GM12878 (cell line): ENCODE results near the gene DUSP22. TPM values are rescaled to one million over a fixed set of nuclear protein-coding genes. Genes with fewer than 3 reads are reported as not detected.

Source experiments
- EGR1 ChIP-seq, 2 experiments: IDR thresholded peaks; 1 replicate in 1 of 2; 2 replicates in 1 of 2; pipeline ENCODE4 v1.6.1; 2011 to 2012; ENCODE audit warnings: low read depth in 2 of 2, low read length in 2 of 2, borderline replicate concordance in 1 of 2, mild to moderate bottlenecking in 1 of 2, moderate library complexity in 1 of 2
- NRF1 ChIP-seq: conservative IDR thresholded peaks from 2 replicates; pipeline ENCODE4 v1.6.1; 2011; ENCODE audit warnings: mild to moderate bottlenecking, low read depth, low read length, improper control_type of control experiment
- PAX8 ChIP-seq: fragments of 450-650 bp; IDR thresholded peaks from 2 replicates; pipeline ENCODE4 v1.6.1; 2017; ENCODE audit warnings: mild to moderate bottlenecking, moderate library complexity
- POLR2A ChIP-seq: IDR thresholded peaks from 2 replicates; pipeline ENCODE4 v1.6.1; 2011; ENCODE audit warnings: low read depth, mild to moderate bottlenecking, low read length
- RAD51 ChIP-seq: fragments of 450-650 bp; IDR thresholded peaks from 2 replicates; pipeline ENCODE4 v1.6.1; 2016; ENCODE audit warnings: moderate library complexity, mild to moderate bottlenecking, inconsistent platforms
- RFX5 ChIP-seq: IDR thresholded peaks from 2 replicates; pipeline ENCODE4 v1.6.1; 2011; ENCODE audit warnings: low read depth, low read length, improper control_type of control experiment
- TAF1 ChIP-seq: IDR thresholded peaks from 2 replicates; pipeline ENCODE4 v1.6.1; 2011; ENCODE audit warnings: mild to moderate bottlenecking, low read depth, low read length, borderline replicate concordance
- ZNF24 ChIP-seq: fragments of 450-650 bp; IDR thresholded peaks from 2 replicates; pipeline ENCODE4 v1.6.1; 2017; ENCODE audit warnings: antibody characterized with exemption, mild to moderate bottlenecking
- polyA plus RNA-seq, 11 experiments: library from polyadenylated mRNA; depleted of rRNA in 4 of 11; unstranded in 6 of 11; stranded (reverse) in 5 of 11; fragments of >200 nt; fragmentation: Nextera tagmentation in 4 of 11; fragmentation: Illumina TruSeq in 1 of 11; extraction: Ambion mirVana in 4 of 11; extraction: Trizol in 1 of 11; gene quantifications; 1 replicate in 1 of 11; 2 replicates in 10 of 11; pipeline versions ENCODE4 v1.2.1 to v1.2.3, GENCODE V29; 2011 to 2016; ENCODE audit warnings: inconsistent platforms in 2 of 11, missing spikeins in 2 of 11, low read depth in 1 of 11
- total RNA-seq, 4 experiments: library from RNA; depleted of rRNA in 3 of 4; stranded (reverse); fragments of >200 nt in 3 of 4; fragmentation: Illumina TruSeq in 1 of 4; extraction: Trizol in 1 of 4; gene quantifications; 2 replicates each; pipeline versions ENCODE4 v1.2.1 to v1.2.3, GENCODE V29; 2013 to 2021

Gene DUSP22
- total and polyA plus RNA-seq, 10 of the 15 experiments (the other 5 are each of a cell fraction or from before 2014, with no cell fraction given): 78.9 to 156 (median 107) TPM

DNA sequence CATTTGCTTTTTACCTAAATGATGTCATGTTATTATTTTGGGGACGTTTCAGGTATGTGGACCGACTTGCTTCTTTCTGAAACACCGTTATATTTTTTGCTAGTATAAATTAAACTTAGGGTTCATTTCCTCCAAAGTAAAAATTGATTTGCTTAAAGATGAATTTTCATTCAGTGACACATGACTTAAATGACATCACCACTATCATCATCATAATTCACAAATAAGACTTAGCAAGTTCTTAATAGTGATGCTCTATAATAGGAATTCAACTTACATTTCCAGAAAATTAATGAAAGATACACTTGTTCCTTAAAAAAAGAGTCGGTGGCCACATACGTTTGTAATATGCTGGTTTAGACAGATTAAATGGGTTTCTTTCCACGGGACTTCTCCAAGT lies 108.5 kb downstream of the DUSP22 start (continued):
- peak; percentile 59; the same call in 1 of the 2 replicates for TF ChIP-seq PAX8
- TF ChIP-seq RAD51: no peak
- no peak for TF ChIP-seq RFX5
- no peak for TF ChIP-seq NRF1
- TF ChIP-seq TAF1: no peak
- no peak for TF ChIP-seq POLR2A
- no peak for TF ChIP-seq ZNF24
- no peak for TF ChIP-seq EGR1 (IDR thresholded peaks at IDR 0.05; ENCODE audit: borderline replicate concordance in 1 of 2, low read depth in 2 of 2, low read length in 2 of 2)

Other genes starting within 250 kb of the DUSP22 start
- 287 and 295 TPM in 2 replicates for gene IRF4, start 99.3 kb downstream of the DUSP22 start, total RNA-seq (2014; rRNA removed)
- 217 and 228 TPM in 2 replicates for gene IRF4, start 99.3 kb downstream of the DUSP22 start, total RNA-seq (2014; rRNA removed; fragmentation: Illumina TruSeq; extraction: Trizol)
- gene IRF4, start 99.3 kb downstream of the DUSP22 start, total RNA-seq (2021): 495 and 498 TPM in 2 replicates
- gene IRF4, start 99.3 kb downstream of the DUSP22 start, polyA plus RNA-seq (2011; rRNA removed): 252 and 320 TPM in 2 replicates
- 223 and 228 TPM in 2 replicates for gene IRF4, start 99.3 kb downstream of the DUSP22 start, polyA plus RNA-seq (2014; fragmentation: Illumina TruSeq; extraction: Trizol)
- gene IRF4, start 99.3 kb downstream of the DUSP22 start, polyA plus RNA-seq (2014; fragmentation: Nextera tagmentation; extraction: Ambion mirVana): 10 to 100 TPM; 50.0 to 98.9 TPM
- 187 and 205 TPM in 2 replicates for gene IRF4, start 99.3 kb downstream of the DUSP22 start, polyA plus RNA-seq (2014; rRNA removed)
- 100 to 1,000 TPM; 295 to 297 TPM for gene IRF4, start 99.3 kb downstream of the DUSP22 start, polyA plus RNA-seq (2016; fragmentation: Nextera tagmentation; extraction: Ambion mirVana)